HEK293T (cell line): ENCODE results near the gene ZNF740.

Experiments
- ARNT ChIP-seq: fragments of 450-650 bp; IDR thresholded peaks from 2 replicates; pipeline ENCODE4 v1.6.1; 2017; ENCODE audit warnings: mild to moderate bottlenecking
- BHLHE40 ChIP-seq: fragments of 450-650 bp; IDR thresholded peaks from 2 replicates; pipeline ENCODE4 v1.6.1; 2016; ENCODE audit warnings: mild to moderate bottlenecking, moderate library complexity, borderline replicate concordance
- ELF4 ChIP-seq: fragments of 450-650 bp; IDR thresholded peaks from 2 replicates; pipeline ENCODE4 v1.6.1; 2017; ENCODE audit warnings: antibody characterized with exemption
- FOXA1 ChIP-seq: fragments of 450-650 bp; IDR thresholded peaks from 2 replicates; pipeline ENCODE4 v1.6.1; 2016; ENCODE audit warnings: mild to moderate bottlenecking
- FOXM1 ChIP-seq: fragments of 450-650 bp; IDR thresholded peaks from 2 replicates; pipeline ENCODE4 v1.6.1; 2017; ENCODE audit warnings: mild to moderate bottlenecking, borderline replicate concordance
- NFRKB ChIP-seq: fragments of 450-650 bp; IDR thresholded peaks from 2 replicates; pipeline ENCODE4 v1.6.1; 2016; ENCODE audit warnings: mild to moderate bottlenecking, moderate library complexity
- PKNOX1 ChIP-seq: fragments of 450-650 bp; IDR thresholded peaks from 2 replicates; pipeline ENCODE4 v1.6.1; 2016
- SP1 ChIP-seq: fragments of 450-650 bp; IDR thresholded peaks from 2 replicates; pipeline ENCODE4 v1.6.1; 2017
- SUZ12 ChIP-seq: fragments of 450-650 bp; IDR thresholded peaks from 2 replicates; pipeline ENCODE4 v1.6.1; 2016; ENCODE audit warnings: mild to moderate bottlenecking
- TARDBP ChIP-seq: fragments of 450-650 bp; IDR thresholded peaks from 2 replicates; pipeline ENCODE4 v1.6.1; 2016
- ZNF384 ChIP-seq: fragments of 450-650 bp; IDR thresholded peaks from 2 replicates; pipeline ENCODE4 v1.6.1; 2016

GRCh38 chr12:53182903-53183302 is 2.4 kb downstream of the ZNF740 start:
- TF ChIP-seq FOXM1 = no peak
- no peak for TF ChIP-seq BHLHE40
- no peak for TF ChIP-seq NFRKB
- no peak for TF ChIP-seq SP1
- no peak for TF ChIP-seq PKNOX1
- TF ChIP-seq ELF4 = no peak
- TF ChIP-seq FOXA1 = no peak
- no peak for TF ChIP-seq SUZ12
- TF ChIP-seq ARNT = no peak
- no peak for TF ChIP-seq TARDBP
- TF ChIP-seq ZNF384 = no peak
